A204.1 (cell line): ENCODE results near the gene MATN1.
"Not testable (repeated sequence)": the region's sequence is repeated elsewhere in the genome, so short reads cannot be mapped to it uniquely, and the experiment has no call there.

Source experiments
- FAIRE-seq: peaks from 2 replicates; lab custom pipeline; 2012; peaks lifted over from hg19 to GRCh38; lab: Jason Lieb, UNC

MATN1 gene

DNA sequence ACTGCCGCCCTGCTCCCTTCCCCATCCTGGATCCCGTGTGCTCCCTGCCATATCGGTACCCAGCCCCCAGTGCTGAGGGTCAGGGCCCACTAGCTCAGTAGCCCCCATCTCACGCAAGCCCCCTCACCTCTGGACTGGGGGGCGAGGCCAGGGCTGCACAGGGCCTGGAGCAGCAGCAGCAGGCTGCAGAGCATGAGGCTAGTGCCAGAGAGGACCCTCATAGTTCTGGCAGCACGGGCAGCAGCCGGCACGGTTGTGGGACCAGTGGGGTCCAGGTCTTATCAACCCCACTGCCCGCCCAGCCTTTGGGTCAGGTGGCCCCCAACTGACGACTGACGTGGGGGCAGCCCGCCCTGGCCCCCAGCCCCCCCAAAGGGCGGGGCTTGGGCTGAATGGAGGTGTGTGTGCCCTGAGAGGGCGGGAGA is at the start of gene MATN1:
Gene MATN1, minus strand, starts transcription at position 255 of the 425 bp plus-strand sequence. Its CDS starts 34 bp downstream, at position 221.
- no peak for FAIRE-seq

DNA sequence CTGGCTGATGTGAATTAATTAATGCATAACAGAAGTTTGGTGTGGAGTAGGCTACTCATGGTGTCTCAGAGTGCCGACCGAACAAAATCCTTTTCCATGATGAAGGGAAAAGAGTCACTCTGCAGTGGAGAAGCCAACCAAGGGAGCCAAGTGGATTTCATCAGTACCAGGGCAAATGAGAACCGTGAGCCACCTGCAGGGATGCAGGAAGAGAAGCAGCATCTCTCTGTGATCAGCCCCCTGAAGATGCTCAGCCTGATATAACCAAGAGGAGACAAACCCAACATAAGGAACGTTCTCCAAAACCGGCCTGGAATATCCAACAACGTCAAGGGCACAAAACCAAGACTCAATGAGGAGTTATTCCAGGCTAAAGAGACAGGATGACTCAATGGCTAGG is 47.6 kb upstream of the MATN1 start:
- FAIRE-seq, result no peak

GRCh38 chr1:30770150-30770549 is 46.8 kb upstream of the MATN1 start:
- FAIRE-seq, result no peak

DNA sequence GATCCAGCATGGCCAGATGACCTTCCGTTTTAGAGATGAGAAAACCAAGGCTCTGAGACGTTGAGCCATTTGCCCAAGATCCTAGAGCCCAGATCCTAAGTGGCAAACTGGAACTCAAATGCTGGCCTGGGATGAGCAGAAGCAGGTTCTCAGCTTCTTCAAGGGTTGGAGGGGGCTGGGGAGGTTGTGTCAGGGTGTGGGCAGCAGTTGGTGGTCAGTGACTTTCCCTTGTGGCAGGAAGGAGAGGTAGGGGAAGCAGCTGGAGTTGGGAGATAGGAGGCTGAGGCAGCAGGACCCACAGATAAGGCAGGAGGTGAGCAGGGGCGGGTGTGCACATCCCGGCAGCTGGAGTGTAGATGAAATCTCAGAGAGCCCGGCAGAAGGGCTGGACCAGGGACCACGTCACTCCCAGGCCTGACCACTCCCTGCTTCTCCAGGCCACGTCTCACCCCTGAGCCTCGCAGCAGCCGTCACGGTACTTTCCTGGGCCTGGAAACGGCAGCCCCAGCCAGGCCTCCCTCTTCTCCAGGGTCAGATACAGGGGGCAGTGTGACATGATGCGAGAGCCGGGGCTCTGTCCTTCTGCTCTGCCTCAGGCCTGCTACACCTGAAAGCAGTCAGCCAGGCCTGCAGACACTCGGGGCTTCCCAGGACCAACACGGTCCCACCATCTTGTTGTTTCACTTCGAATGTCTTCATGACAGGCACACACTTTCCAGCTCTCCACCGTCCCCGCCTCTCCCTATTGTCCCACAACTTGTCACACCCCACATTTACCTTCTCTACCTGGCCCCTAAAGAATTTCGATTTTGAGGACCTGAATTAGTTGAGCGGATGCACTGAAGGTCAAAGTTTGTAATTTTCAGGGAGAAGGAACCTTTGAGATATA is 45.7 kb upstream of the MATN1 start:
- FAIRE-seq, result no peak

DNA sequence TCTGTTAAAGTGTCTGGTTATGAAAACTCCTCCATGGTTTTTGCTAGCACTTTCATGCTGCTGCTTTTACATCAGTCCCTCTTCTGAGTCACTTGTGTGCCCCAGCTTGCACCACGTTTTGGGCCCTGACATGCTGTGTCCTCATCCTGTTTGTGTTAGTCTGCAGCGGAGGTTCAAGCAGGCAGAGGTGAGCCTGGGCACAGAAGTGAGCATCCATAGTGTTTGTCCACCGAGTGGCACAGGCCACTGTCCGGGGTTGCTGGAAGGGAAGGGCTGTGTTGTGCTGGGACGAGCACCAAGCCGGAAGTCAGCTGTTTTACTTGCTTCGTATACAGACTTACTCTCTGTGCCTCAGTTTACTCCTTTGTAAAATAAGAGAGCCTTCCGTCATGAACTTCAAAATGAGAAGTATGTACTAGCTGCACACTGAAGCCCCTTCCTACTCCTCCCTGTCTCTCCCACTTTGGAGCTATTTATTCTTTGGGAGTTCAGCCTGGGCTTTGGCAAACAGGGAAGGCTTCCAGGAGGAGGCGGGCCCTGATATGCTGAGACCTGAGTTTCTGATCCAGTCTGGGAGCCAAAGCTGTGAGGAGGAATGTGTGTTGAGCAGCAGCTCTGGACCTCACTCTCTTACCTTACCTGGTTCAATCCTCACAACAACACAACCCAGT is 44.9 kb upstream of the MATN1 start:
- FAIRE-seq, result no peak

DNA sequence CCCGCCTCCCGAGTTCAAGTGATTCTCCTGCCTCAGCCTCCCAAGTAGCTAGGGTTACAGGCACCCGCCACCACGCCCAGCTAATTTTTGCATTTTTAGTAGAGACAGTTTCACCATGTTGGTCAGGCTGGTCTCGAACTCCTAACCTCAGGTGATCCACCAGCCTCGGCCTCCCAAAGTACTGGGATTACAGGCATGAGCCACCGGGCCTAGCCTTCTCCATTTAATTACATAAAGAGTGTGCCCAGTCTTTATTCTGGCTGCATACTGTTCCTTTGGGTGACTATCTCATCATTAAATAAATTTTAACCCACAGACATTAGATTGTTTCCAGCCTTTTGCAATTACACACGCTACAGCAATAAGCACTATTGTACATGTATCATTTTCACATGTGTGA is 43.6 kb upstream of the MATN1 start:
- FAIRE-seq, result not testable (repeated sequence)

GRCh38 chr1:30765556-30766434 is 42.4 kb upstream of the MATN1 start:
- no peak for FAIRE-seq

- FAIRE-seq, result no peak
These were observed 41.7 kb upstream of the MATN1 start for GRCh38 chr1:30764939-30765555.

- no peak for FAIRE-seq
These were observed 41.0 kb upstream of the MATN1 start for GRCh38 chr1:30764396-30764795.

DNA sequence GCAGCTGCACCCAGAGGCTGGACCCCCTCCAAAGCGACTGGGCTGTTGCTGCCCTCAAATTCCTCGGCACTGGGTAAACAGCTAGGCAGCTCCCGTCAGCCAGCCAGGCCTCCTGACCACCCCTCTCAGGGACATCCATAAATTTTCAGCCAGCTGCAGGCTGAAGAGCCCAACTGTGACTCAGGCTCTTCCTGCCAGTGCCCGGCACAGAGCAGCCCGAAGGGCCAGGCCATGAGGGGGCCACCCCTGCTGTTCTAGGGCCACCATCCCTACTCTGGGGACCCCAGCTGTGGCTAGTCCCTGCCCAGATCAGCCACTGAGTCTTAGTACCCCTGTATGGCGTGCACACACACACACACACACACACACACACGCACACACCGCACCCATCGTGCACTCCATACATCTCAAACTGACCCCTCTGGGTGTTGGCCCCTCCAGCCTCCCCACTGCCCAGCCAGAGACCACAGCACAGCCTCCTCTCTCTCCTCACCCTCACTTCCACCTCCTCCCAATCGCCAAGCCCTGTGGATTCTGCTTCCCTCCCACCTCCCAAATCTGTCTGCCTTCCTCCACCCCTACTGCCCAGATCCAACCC is 40.4 kb upstream of the MATN1 start:
- no peak for FAIRE-seq

- no peak for FAIRE-seq
These were observed 39.7 kb upstream of the MATN1 start for GRCh38 chr1:30762930-30763650.

- no peak for FAIRE-seq
These were observed 39.0 kb upstream of the MATN1 start for GRCh38 chr1:30762152-30762929.

DNA sequence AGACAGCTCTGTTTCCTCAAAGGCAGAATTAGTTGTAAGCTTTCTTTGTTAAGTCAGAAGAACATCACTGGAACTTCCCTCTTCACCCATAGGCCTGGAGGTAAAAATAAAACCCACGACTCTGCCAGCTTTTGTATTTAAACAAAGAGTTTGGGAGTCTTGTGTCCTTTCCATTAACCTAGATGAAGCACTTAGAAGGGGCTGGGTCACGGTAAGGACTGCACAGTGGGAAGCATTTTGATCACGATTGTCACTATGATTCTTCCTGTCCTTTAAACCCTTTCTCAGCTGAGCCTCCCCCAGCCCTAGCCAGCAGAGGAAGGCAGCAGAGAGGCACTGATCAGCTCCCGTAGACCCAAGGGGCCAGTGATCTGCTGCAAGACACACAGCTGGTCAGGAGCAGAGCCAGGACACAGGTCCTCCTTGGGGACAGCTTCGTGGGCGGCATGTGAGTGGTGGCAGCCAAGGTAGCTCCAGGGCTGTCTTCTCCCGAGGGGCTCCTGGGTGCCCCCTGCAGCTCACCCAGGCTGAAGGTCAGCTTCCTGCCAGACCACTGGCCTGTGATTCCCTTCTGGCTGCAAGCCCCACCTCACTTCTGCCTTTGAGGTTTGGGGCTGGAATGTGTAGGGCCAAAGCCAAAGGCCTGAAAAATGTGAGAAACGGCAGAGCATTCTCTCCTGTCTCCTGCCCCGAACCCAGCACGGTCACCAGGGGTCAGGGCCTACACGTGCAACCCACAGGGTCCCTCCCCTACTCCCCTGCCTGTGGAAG is 38.2 kb upstream of the MATN1 start:
- FAIRE-seq, result no peak

DNA sequence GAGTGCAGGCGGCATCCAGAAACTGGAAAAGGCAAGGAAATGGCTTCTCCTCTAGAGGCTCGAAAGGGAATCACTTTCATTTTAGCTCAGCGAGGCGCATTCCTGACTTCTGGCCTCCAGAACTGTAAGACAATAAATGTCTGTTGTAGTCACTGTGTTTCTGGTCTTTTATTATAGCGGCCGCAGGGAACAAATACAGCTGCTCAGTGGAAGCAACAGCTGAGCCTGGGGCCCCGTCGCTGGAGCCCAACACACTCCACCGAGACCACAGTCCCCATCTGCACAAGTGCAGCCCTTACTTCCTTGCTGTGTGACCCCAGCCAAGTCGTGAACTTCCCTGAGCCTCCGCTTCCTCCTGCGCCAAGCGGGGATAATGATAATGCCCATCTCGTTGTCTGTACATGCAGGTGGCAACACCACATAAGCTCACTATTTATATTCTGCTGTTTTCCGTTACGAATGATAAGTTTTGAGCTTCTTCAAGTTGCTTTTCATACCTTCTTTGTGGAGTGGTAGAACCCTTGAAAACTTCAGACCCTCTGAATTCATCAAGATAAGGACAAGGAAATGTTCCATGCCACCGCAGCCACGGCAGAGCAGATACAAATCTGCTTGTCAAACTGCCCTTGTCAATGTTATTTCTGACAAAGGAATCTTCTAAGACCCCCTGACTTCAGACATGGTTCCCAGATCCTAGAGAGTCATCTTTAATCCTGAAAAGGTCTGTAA is 37.4 kb upstream of the MATN1 start:
- no peak for FAIRE-seq

- FAIRE-seq, result no peak
These were observed 36.4 kb upstream of the MATN1 start for GRCh38 chr1:30759718-30760281.

DNA sequence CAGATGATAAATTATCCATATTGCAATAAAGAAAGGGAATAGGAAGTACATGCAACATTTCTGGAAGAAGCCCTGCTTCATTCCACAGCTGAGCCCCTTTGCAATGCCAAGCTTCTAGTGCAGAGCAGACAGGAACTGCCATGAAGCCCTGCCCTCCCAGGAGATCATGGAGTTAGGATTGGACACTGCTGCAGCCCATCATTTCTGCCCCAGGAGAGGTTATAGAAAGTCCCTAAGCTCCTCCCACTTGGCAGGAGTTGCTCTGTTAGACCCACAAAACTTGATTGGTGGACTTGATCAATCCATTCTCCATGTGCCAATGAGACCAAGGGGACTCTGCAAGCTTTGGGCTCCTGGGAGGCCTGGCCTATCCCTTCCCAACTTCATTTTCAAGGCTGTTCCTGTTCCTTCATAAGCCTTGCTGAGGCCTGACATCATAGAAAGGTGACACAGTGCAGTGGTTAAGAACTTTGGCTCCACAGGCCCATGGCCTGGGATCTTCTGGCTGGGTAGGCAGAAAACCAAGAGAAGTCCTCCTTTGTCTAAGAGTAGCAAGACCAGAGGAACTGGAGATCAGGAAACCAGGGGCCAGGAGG is 35.5 kb upstream of the MATN1 start:
- FAIRE-seq, result no peak

GRCh38 chr1:30758121-30758688 is 34.8 kb upstream of the MATN1 start:
- FAIRE-seq, result no peak
